Measurements from ENCODE around the gene BEND7.

The BEND7 gene

DNA sequence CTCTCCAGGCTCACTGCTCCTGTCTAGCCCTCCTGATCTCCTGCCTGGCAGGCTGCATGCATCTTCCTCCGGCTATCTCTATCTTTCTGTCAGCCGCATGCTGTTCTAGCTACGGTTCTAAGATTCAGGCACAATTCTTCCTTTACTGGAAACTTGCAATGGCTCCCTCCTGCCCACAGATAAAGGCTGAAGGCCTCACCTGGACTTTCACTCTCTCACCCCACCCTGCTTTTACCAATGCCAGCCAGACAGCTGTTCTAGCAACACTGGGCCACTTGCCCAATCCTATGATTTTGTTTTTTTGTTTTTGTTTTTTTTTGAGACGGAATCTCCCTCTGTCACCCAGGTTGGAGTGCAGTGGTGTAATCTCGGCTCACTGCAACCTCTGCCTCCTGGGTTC lies 38.3 kb downstream of the BEND7 start:
- Histone ChIP-seq H3K27ac (no peak overlapping the region), H3K27me3 (replicated peaks) (no peaks in the 10 kb centered on the region), H3K4me3 (ENCODE audit: low read depth, low read length) (no peak overlapping the region), H3K36me3 (replicated peaks) (no peaks in the 10 kb centered on the region)
- in situ Hi-C loops (cut with HindIII; ENCODE audit: low pct_ligation_motif_present, low sequenced_read_pairs), result no loop called here
- TF ChIP-seq, protein P1, sequence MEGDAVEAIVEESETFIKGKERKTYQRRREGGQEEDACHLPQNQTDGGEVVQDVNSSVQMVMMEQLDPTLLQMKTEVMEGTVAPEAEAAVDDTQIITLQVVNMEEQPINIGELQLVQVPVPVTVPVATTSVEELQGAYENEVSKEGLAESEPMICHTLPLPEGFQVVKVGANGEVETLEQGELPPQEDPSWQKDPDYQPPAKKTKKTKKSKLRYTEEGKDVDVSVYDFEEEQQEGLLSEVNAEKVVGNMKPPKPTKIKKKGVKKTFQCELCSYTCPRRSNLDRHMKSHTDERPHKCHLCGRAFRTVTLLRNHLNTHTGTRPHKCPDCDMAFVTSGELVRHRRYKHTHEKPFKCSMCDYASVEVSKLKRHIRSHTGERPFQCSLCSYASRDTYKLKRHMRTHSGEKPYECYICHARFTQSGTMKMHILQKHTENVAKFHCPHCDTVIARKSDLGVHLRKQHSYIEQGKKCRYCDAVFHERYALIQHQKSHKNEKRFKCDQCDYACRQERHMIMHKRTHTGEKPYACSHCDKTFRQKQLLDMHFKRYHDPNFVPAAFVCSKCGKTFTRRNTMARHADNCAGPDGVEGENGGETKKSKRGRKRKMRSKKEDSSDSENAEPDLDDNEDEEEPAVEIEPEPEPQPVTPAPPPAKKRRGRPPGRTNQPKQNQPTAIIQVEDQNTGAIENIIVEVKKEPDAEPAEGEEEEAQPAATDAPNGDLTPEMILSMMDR (IDR thresholded peaks at IDR 0.05; ENCODE audit: low read depth, low read length, missing control alignments), result no peak
- no peak for DNase-seq

DNA sequence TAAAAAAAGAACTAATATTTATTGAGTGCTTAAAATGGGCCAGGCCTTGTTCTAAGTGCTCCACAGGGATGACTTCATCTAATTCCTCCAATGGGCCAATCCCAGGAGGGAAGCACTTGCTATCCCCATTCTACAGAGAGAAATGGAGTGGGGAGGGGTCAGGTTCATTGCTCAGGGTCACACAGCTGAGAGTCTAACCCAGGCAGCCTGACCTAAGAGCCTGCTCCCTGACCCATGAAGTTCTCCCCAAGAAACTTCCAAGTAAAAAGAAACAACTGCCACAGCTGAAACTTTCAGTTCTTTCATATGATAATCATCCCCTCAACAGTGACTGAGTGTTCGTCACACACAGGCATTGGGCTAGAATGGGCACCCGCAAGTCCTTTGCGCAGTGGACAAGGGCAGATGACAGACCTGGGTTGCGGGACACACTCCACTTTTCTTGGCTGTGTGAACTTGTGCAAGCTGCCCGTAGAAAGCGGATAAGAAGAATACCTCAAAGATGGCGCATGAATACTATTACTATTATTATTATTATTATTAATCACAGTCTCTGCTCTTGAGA lies 39.7 kb downstream of the BEND7 start:
- TF ChIP-seq, protein P1 (IDR thresholded peaks at IDR 0.05; ENCODE audit: low read depth, low read length, missing control alignments), result no peak
- Histone ChIP-seq H3K27ac (no peak overlapping the region), H3K36me3 (replicated peaks) (no peaks in the 10 kb centered on the region), H3K4me3 (ENCODE audit: low read depth, low read length) (no peak overlapping the region), H3K27me3 (replicated peaks) (no peaks in the 10 kb centered on the region)
- in situ Hi-C loops (cut with HindIII; ENCODE audit: low pct_ligation_motif_present, low sequenced_read_pairs), result no loop called here
- DNase-seq, result no peak

DNA sequence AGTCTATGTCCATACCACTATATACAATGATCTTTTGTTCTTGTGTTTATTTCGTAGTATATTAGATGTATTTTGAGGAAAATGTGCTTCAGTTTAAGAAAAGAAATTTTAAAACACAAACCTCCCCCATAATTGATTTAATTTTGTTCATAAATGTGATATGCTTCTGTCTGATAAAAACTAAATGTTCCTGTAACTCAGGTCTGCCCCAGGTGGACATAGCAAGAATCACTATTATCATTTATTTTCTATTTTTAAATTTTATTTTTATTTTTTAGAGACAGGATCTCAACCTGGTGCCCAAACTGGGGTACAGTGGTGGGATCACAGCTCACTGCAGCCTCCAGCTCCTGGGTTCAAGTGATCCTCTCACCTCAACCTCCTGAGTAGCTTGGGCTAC lies 43.2 kb downstream of the BEND7 start:
- Histone ChIP-seq H3K27ac (no peak overlapping the region), H3K27me3 (replicated peaks) (no peaks in the 10 kb centered on the region), H3K4me3 (ENCODE audit: low read depth, low read length) (no peak overlapping the region), H3K36me3 (replicated peaks) (no peaks in the 10 kb centered on the region)
- in situ Hi-C loops (cut with HindIII; ENCODE audit: low pct_ligation_motif_present, low sequenced_read_pairs), result no loop called here
- DNase-seq, result no peak
- TF ChIP-seq, protein P1 (IDR thresholded peaks at IDR 0.05; ENCODE audit: low read depth, low read length, missing control alignments), result peak; percentile 48

DNA sequence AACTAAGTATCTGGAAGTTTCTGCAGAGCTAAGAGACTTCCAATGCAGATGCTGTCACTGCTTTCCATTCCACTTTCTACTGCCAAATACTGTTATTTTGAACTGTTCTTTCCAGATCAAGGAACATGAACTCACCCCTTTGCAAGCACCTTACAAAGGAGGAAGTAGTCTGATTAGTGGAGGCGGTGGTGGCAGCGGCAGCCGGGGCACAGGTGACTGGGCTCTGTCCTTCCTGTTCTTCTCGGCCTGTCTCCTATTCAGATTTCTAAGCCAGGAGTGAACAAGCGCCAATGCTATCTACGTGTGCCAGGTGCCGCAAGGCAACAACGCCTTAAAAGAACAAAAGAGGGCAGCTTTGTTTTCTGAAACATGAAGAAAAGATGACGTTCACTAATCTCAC lies 44.9 kb downstream of the BEND7 start:
- TF ChIP-seq, protein P1 (IDR thresholded peaks at IDR 0.05; ENCODE audit: low read depth, low read length, missing control alignments), result no peak
- DNase-seq, result no peak
- no peak overlapping the region for H3K27ac ChIP-seq
- no peaks in the 10 kb centered on the region for H3K36me3 ChIP-seq (replicated peaks)
- no peak overlapping the region for H3K4me3 ChIP-seq (ENCODE audit: low read depth, low read length)
- no peaks in the 10 kb centered on the region for H3K27me3 ChIP-seq (replicated peaks)
- in situ Hi-C loops (cut with HindIII; ENCODE audit: low pct_ligation_motif_present, low sequenced_read_pairs), result no loop called here

DNA sequence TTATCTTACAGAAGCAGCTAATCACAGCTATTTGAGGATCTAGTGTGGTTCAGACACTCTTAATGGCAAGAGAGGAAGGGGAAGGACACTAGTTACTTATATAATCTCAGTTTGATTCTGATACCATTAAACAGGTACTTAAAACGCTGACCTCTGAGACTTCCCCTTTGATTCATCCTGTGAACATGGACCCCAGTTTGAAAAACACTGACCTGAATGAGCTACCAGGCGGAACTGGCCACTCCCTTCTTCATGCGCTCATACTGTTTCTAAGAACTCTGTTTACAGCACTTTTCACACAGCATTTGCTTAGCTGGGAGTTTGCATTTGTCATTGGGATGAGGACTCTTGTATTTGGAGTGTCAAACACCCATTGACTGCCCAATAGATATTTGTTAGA lies 45.7 kb downstream of the BEND7 start:
- H3K27me3 ChIP-seq (replicated peaks), result no peaks in the 10 kb centered on the region
- in situ Hi-C loops (cut with HindIII; ENCODE audit: low pct_ligation_motif_present, low sequenced_read_pairs), result no loop called here
- H3K36me3 ChIP-seq (replicated peaks), result no peaks in the 10 kb centered on the region
- H3K27ac ChIP-seq, result no peak overlapping the region
- no peak for DNase-seq
- TF ChIP-seq, protein P1 (IDR thresholded peaks at IDR 0.05; ENCODE audit: low read depth, low read length, missing control alignments), result no peak
- H3K4me3 ChIP-seq (ENCODE audit: low read depth, low read length), result no peak overlapping the region

DNA sequence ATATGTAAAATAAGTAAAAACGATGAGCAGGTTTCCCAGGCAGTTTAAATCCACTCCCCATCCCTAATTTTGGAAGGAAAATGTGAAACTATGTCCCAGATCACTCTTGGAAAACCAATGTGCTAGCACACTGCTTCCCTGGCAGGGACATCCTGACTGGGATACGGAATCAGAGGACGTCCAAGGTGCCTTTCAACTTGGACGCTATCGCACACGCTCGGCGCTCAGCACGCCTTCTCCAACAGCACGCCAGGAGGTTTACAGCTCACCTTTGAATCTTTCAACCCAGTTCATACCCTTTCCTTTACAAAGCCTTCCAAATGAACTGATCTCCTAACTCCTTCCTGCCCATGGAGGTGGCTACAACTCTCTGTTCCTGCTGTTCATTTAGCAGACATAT lies 47.1 kb downstream of the BEND7 start:
- Histone ChIP-seq H3K27me3 (replicated peaks) (no peaks in the 10 kb centered on the region), H3K27ac (no peak overlapping the region), H3K36me3 (replicated peaks) (no peaks in the 10 kb centered on the region), H3K4me3 (ENCODE audit: low read depth, low read length) (no peak overlapping the region)
- DNase-seq, result no peak
- in situ Hi-C loops (cut with HindIII; ENCODE audit: low pct_ligation_motif_present, low sequenced_read_pairs), result no loop called here
- TF ChIP-seq, protein P1 (IDR thresholded peaks at IDR 0.05; ENCODE audit: low read depth, low read length, missing control alignments), result no peak
